Stimulated activated naive CD8-positive, alpha-beta T cell treated with anti-CD3 and anti-CD28 coated beads, Interleukin-15, Interleukin-2, amounts not matched to agents 100 ng/mL and 50 ng/mL, for 24 hours (primary cell): Measurements from ENCODE around the gene MED12.

Experiments used
- H3K27ac Mint-ChIP-seq: one replicate; pipeline ENCODE4 v1.8.0; 2021; ENCODE audit warnings: mild to moderate bottlenecking, mixed read lengths
- H3K27me3 Mint-ChIP-seq: one replicate; pipeline ENCODE4 v1.8.0; 2021; ENCODE audit warnings: mixed read lengths
- H3K36me3 Mint-ChIP-seq: one replicate; pipeline ENCODE4 v1.8.0; 2021; ENCODE audit warnings: low read depth, mixed read lengths
- H3K4me1 Mint-ChIP-seq: one replicate; pipeline ENCODE4 v1.8.0; 2021; ENCODE audit warnings: low read depth, mixed read lengths
- H3K4me3 Mint-ChIP-seq: one replicate; pipeline ENCODE4 v1.8.0; 2021; ENCODE audit warnings: mild to moderate bottlenecking, mixed read lengths
- H3K9me3 Mint-ChIP-seq: one replicate; pipeline ENCODE4 v1.8.0; 2021; ENCODE audit warnings: mixed read lengths

Gene MED12

GRCh38 chrX:71100581-71101505 is 17.6 kb upstream of the MED12 start:
- H3K36me3 Mint-ChIP-seq, result peaks cover 14% of the 10 kb centered on the region
- H3K27ac Mint-ChIP-seq, result peak overlapping the region; percentile 51
- H3K9me3 Mint-ChIP-seq, result no peaks in the 10 kb centered on the region
- H3K4me3 Mint-ChIP-seq, result no peak overlapping the region
- H3K4me1 Mint-ChIP-seq, result peaks cover 67% of the 10 kb centered on the region
- H3K27me3 Mint-ChIP-seq, result no peaks in the 10 kb centered on the region

GRCh38 chrX:71102292-71102691 is 16.1 kb upstream of the MED12 start:
- peaks cover 76% of the 10 kb centered on the region for H3K4me1 Mint-ChIP-seq
- no peaks in the 10 kb centered on the region for H3K9me3 Mint-ChIP-seq
- H3K36me3 Mint-ChIP-seq, result peaks cover 27% of the 10 kb centered on the region
- peak overlapping the region; percentile 35 for H3K4me3 Mint-ChIP-seq
- no peaks in the 10 kb centered on the region for H3K27me3 Mint-ChIP-seq
- peak overlapping the region; percentile 45 for H3K27ac Mint-ChIP-seq

- H3K27ac Mint-ChIP-seq, result peak overlapping the region; percentile 88
- H3K36me3 Mint-ChIP-seq, result peaks cover 38% of the 10 kb centered on the region
- H3K27me3 Mint-ChIP-seq, result no peaks in the 10 kb centered on the region
Measured at GRCh38 chrX:71103110-71103983, 15.0 kb upstream of the MED12 start.

GRCh38 chrX:71105628-71106027 is 12.8 kb upstream of the MED12 start:
- Mint-ChIP-seq H3K4me3 (peak overlapping the region; percentile 61), H3K27ac (peak overlapping the region; percentile 91), H3K36me3 (peaks cover 60% of the 10 kb centered on the region), H3K9me3 (no peaks in the 10 kb centered on the region), H3K27me3 (no peaks in the 10 kb centered on the region), H3K4me1 (peaks cover 73% of the 10 kb centered on the region)

More at GRCh38 chrX:71103110-71103983, 15.0 kb upstream of the MED12 start:
- peak overlapping the region; percentile 81 for H3K4me3 Mint-ChIP-seq
- peaks cover 79% of the 10 kb centered on the region for H3K4me1 Mint-ChIP-seq
- H3K9me3 Mint-ChIP-seq, result no peaks in the 10 kb centered on the region

GRCh38 chrX:71106427-71106826 is 12.0 kb upstream of the MED12 start, which contains the start of gene CXorf65:
CXorf65 (minus strand) TSS chrX:71106740; CDS start chrX:71106556, 184 bp downstream.
- Mint-ChIP-seq H3K36me3 (peaks cover 68% of the 10 kb centered on the region), H3K27me3 (no peaks in the 10 kb centered on the region), H3K9me3 (no peaks in the 10 kb centered on the region), H3K4me3 (peak within 1 kb of the TSS; percentile 99), H3K27ac (peak within 1 kb of the TSS; percentile 97), H3K4me1 (peaks cover 68% of the 10 kb centered on the region)

- Mint-ChIP-seq H3K4me3 (peak overlapping the region; percentile 99), H3K4me1 (peaks cover 70% of the 10 kb centered on the region), H3K27me3 (no peaks in the 10 kb centered on the region), H3K36me3 (peaks cover 68% of the 10 kb centered on the region), H3K9me3 (no peaks in the 10 kb centered on the region), H3K27ac (peak overlapping the region; percentile 97)
Measured at GRCh38 chrX:71107245-71107644, 11.2 kb upstream of the MED12 start.

- Mint-ChIP-seq H3K27me3 (no peaks in the 10 kb centered on the region), H3K4me1 (peaks cover 70% of the 10 kb centered on the region), H3K9me3 (no peaks in the 10 kb centered on the region), H3K4me3 (peak overlapping the region; percentile 99), H3K36me3 (peaks cover 68% of the 10 kb centered on the region), H3K27ac (peak overlapping the region; percentile 97)
Measured at GRCh38 chrX:71107762-71108360, 10.5 kb upstream of the MED12 start.

- Mint-ChIP-seq H3K36me3 (peaks cover 65% of the 10 kb centered on the region), H3K27me3 (no peaks in the 10 kb centered on the region), H3K4me1 (peaks cover 65% of the 10 kb centered on the region), H3K9me3 (no peaks in the 10 kb centered on the region), H3K4me3 (peak overlapping the region; percentile 99), H3K27ac (peak overlapping the region; percentile 97)
Measured at GRCh38 chrX:71109051-71109450, 9.3 kb upstream of the MED12 start.

- peaks cover 50% of the 10 kb centered on the region for H3K36me3 Mint-ChIP-seq
- H3K9me3 Mint-ChIP-seq, result no peaks in the 10 kb centered on the region
- H3K4me1 Mint-ChIP-seq, result peaks cover 51% of the 10 kb centered on the region
- peak within 1 kb of the TSS; percentile 97 for H3K27ac Mint-ChIP-seq
- H3K27me3 Mint-ChIP-seq, result no peaks in the 10 kb centered on the region
- peak within 1 kb of the TSS; percentile 99 for H3K4me3 Mint-ChIP-seq
Measured at GRCh38 chrX:71111141-71111843, 7.1 kb upstream of the MED12 start, which contains the start of gene IL2RG. IL2RG (minus strand) TSS chrX:71111577; CDS start chrX:71111539, 38 bp downstream.

- H3K4me1 Mint-ChIP-seq, result peaks cover 44% of the 10 kb centered on the region
- H3K36me3 Mint-ChIP-seq, result peaks cover 44% of the 10 kb centered on the region
- H3K27me3 Mint-ChIP-seq, result no peaks in the 10 kb centered on the region
- H3K4me3 Mint-ChIP-seq, result peak overlapping the region; percentile 99
- H3K9me3 Mint-ChIP-seq, result no peaks in the 10 kb centered on the region
- H3K27ac Mint-ChIP-seq, result peak overlapping the region; percentile 97
Measured at GRCh38 chrX:71111921-71112431, 6.4 kb upstream of the MED12 start.

GRCh38 chrX:71117358-71117757 is 1.0 kb upstream of the MED12 start:
- H3K36me3 Mint-ChIP-seq, result peaks cover 10% of the 10 kb centered on the region
- H3K4me3 Mint-ChIP-seq, result no peak overlapping the region
- H3K27me3 Mint-ChIP-seq, result no peaks in the 10 kb centered on the region
- H3K4me1 Mint-ChIP-seq, result peaks cover 28% of the 10 kb centered on the region
- H3K9me3 Mint-ChIP-seq, result no peaks in the 10 kb centered on the region
- no peak overlapping the region for H3K27ac Mint-ChIP-seq

GRCh38 chrX:71118985-71119535 is 664 bp downstream of the MED12 start:
- H3K36me3 Mint-ChIP-seq, result peaks cover 23% of the 10 kb centered on the region
- H3K27me3 Mint-ChIP-seq, result no peaks in the 10 kb centered on the region
- H3K9me3 Mint-ChIP-seq, result no peaks in the 10 kb centered on the region
- H3K27ac Mint-ChIP-seq, result peak overlapping the region; percentile 65
- peaks cover 17% of the 10 kb centered on the region for H3K4me1 Mint-ChIP-seq
- H3K4me3 Mint-ChIP-seq, result peak overlapping the region; percentile 81

- H3K4me3 Mint-ChIP-seq, result no peak overlapping the region
- peak overlapping the region; percentile 64 for H3K27ac Mint-ChIP-seq
- no peaks in the 10 kb centered on the region for H3K27me3 Mint-ChIP-seq
- H3K36me3 Mint-ChIP-seq, result peaks cover 59% of the 10 kb centered on the region
- H3K9me3 Mint-ChIP-seq, result no peaks in the 10 kb centered on the region
- H3K4me1 Mint-ChIP-seq, result peaks cover 12% of the 10 kb centered on the region
Measured at GRCh38 chrX:71128166-71128833, 9.9 kb downstream of the MED12 start.
